Neural cell (in vitro differentiated cells): ENCODE measurements around the gene C1QC. TPM values are rescaled to one million over a fixed set of nuclear protein-coding genes. Genes with fewer than 3 reads are reported as not detected.

Experiments used
- H2AFZ ChIP-seq: fragments of 200-600, 300-800 bp; sonication (generic), shearing (Covaris generic); 2 replicates; pipeline ENCODE4 v1.6.0; 2014; ENCODE audit warnings: low read depth, mild to moderate bottlenecking, antibody characterized with exemption, low read length, moderate library complexity
- H3F3A ChIP-seq: fragments of 200-600 bp; shearing (Covaris generic); 2 replicates; pipeline ENCODE4 v1.6.1; 2016; ENCODE audit warnings: mild to moderate bottlenecking, moderate library complexity, mixed read lengths, antibody characterized with exemption, low read length; ENCODE audit not compliant: insufficient read depth, poor library complexity, severe bottlenecking
- H3K27ac ChIP-seq: fragments of 200-600, 300-800 bp; sonication (generic), shearing (Covaris generic); 2 replicates; pipeline ENCODE4 v1.5.1; 2014; ENCODE audit warnings: mild to moderate bottlenecking, low read length, moderate library complexity
- H3K27me3 ChIP-seq: fragments of 300-800, 200-600 bp; sonication (generic), shearing (Covaris generic); 2 replicates; pipeline ENCODE4 v1.6.0; 2014; ENCODE audit warnings: mild to moderate bottlenecking, low read depth, low read length, moderate library complexity; ENCODE audit not compliant: insufficient read depth
- H3K36me3 ChIP-seq: fragments of 300-800, 200-600 bp; sonication (generic), shearing (Covaris generic); 2 replicates; pipeline ENCODE4 v1.5.1; 2014; ENCODE audit warnings: mild to moderate bottlenecking, antibody characterized with exemption, low read length, moderate library complexity; ENCODE audit not compliant: insufficient read depth
- H3K4me2 ChIP-seq: fragments of 300-800, 200-600 bp; sonication (generic), shearing (Covaris generic); 2 replicates; pipeline ENCODE4 v1.6.0; 2014; ENCODE audit warnings: mild to moderate bottlenecking, low read length
- H3K4me3 ChIP-seq: fragments of 300-800, 200-600 bp; sonication (generic), shearing (Covaris generic); 2 replicates; pipeline ENCODE4 v1.5.1; 2014; ENCODE audit warnings: mild to moderate bottlenecking, low read length, moderate library complexity
- H3K79me2 ChIP-seq: fragments of 200-600 bp; shearing (Covaris generic); replicated peaks from 2 replicates; pipeline ENCODE4 v1.6.0; 2014; ENCODE audit warnings: mild to moderate bottlenecking, low read length, moderate library complexity; ENCODE audit not compliant: insufficient read depth
- H3K9ac ChIP-seq: fragments of 300-800, 200-600 bp; sonication (generic), shearing (Covaris generic); 2 replicates; pipeline ENCODE4 v1.6.1; 2016; ENCODE audit warnings: mild to moderate bottlenecking, low read length, mixed read lengths
- H3K9me2 ChIP-seq: fragments of 200-600 bp; shearing (Covaris generic); 2 replicates; pipeline ENCODE4 v1.6.1; 2016; ENCODE audit warnings: mild to moderate bottlenecking, low read length, mixed read lengths; ENCODE audit not compliant: insufficient read depth
- H3K9me3 ChIP-seq: fragments of 200-600, 300-800 bp; sonication (generic), shearing (Covaris generic); 2 replicates; pipeline ENCODE4 v1.6.1; 2016; ENCODE audit warnings: mild to moderate bottlenecking, mixed run types, low read length, moderate library complexity, mixed read lengths
- H4K20me1 ChIP-seq: fragments of 200-600 bp; shearing (Covaris generic); 2 replicates; pipeline ENCODE4 v1.6.1; 2016; ENCODE audit warnings: mild to moderate bottlenecking, mixed run types; ENCODE audit not compliant: insufficient read depth
- CTCF ChIP-seq: fragments of 450-650 bp; IDR thresholded peaks from 2 replicates; pipeline ENCODE4 v1.5.1; 2014; ENCODE audit warnings: antibody characterized with exemption, mild to moderate bottlenecking, moderate library complexity; ENCODE audit not compliant: poor library complexity, severe bottlenecking
- EP300 ChIP-seq: fragments of 450-650 bp; conservative IDR thresholded peaks from 2 replicates; pipeline ENCODE4 v1.6.1; 2014; ENCODE audit warnings: antibody characterized with exemption, mild to moderate bottlenecking, moderate library complexity; ENCODE audit not compliant: poor library complexity, severe bottlenecking
- EZH2 ChIP-seq: fragments of 200-600, 300-800 bp; shearing (Covaris generic), sonication (generic); IDR thresholded peaks from 2 replicates; pipeline ENCODE4 v1.6.1; 2014; ENCODE audit warnings: antibody characterized with exemption, low read length, borderline replicate concordance, mild to moderate bottlenecking; ENCODE audit not compliant: insufficient read depth, poor library complexity, severe bottlenecking
- MXI1 ChIP-seq: fragments of 450-650 bp; conservative IDR thresholded peaks from 2 replicates; pipeline ENCODE4 v1.6.1; 2014; ENCODE audit warnings: antibody characterized with exemption, mild to moderate bottlenecking; ENCODE audit not compliant: poor library complexity, severe bottlenecking
- POLR2AphosphoS5 ChIP-seq: IDR thresholded peaks from 2 replicates; pipeline ENCODE4 v1.6.1; 2012
- RAD21 ChIP-seq: fragments of 450-650 bp; conservative IDR thresholded peaks from 2 replicates; pipeline ENCODE4 v1.6.1; 2014; ENCODE audit warnings: antibody characterized with exemption, mild to moderate bottlenecking, moderate library complexity
- REST ChIP-seq: IDR thresholded peaks from 2 replicates; pipeline ENCODE4 v1.6.1; 2012; ENCODE audit warnings: borderline replicate concordance
- SMC3 ChIP-seq: fragments of 450-650 bp; conservative IDR thresholded peaks from 2 replicates; pipeline ENCODE4 v1.6.1; 2014; ENCODE audit warnings: antibody characterized with exemption, mild to moderate bottlenecking, moderate library complexity; ENCODE audit not compliant: poor library complexity
- TAF1 ChIP-seq: IDR thresholded peaks from 2 replicates; pipeline ENCODE4 v1.6.1; 2012; ENCODE audit warnings: low read depth
- polyA plus RNA-seq: library from polyadenylated mRNA; depleted of rRNA; stranded (reverse); fragments of >200 nt; gene quantifications from 2 replicates; pipeline ENCODE4 v1.2.3, GENCODE V29; 2014

Gene C1QC
- polyA plus RNA-seq, 1 donor from 2014 or later = not detected

- H4K20me1 ChIP-seq = no peaks in the 10 kb centered on the region
- no peak overlapping the region for H3K4me3 ChIP-seq
- no peaks in the 10 kb centered on the region for H3F3A ChIP-seq
- H3K27ac ChIP-seq = no peak overlapping the region
- no peaks in the 10 kb centered on the region for H3K79me2 ChIP-seq
- no peaks in the 10 kb centered on the region for H3K36me3 ChIP-seq
- H3K9me3 ChIP-seq = no peaks in the 10 kb centered on the region
- no peaks in the 10 kb centered on the region for H3K9me2 ChIP-seq
- H2AFZ ChIP-seq = no peak overlapping the region
- no peak for TF ChIP-seq EZH2
- no peak for TF ChIP-seq REST
- no peak for TF ChIP-seq CTCF
- TF ChIP-seq TAF1 = no peak
- no peak for TF ChIP-seq POLR2AphosphoS5
- no peak for TF ChIP-seq MXI1
- TF ChIP-seq EP300 = no peak
- TF ChIP-seq SMC3 = no peak
- no peak for TF ChIP-seq RAD21
- H3K4me2 ChIP-seq = no peak overlapping the region
- no peak overlapping the region for H3K9ac ChIP-seq
- no peaks in the 10 kb centered on the region for H3K27me3 ChIP-seq
Observed at GRCh38 chr1:22677931-22678896, 34.8 kb downstream of the C1QC start.

DNA sequence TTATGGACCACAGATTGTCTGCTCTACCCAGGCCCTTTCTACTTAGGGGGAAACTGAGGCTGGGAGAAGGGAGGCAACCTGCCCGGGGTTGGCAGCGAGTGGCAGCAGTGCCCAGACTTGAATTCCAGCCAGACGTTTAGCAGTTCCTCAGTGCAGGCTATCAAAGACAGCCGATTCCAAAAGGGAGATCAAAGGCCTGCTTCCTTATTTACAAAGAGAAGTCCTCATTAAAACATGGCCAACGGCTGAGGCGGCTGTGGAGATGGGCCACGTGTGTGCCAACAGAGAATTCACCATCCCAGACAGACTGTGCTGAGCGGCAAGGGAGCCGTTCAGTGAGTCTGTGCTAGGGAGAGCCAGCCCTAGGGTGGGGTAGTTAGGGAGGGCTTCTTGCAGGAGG, 37.3 kb downstream of the C1QC start:
- TF ChIP-seq MXI1 = no peak
- TF ChIP-seq CTCF = no peak
- no peak for TF ChIP-seq SMC3
- no peak for TF ChIP-seq POLR2AphosphoS5
- Histone ChIP-seq H3K9ac (no peak overlapping the region), H3K4me3 (no peak overlapping the region), H4K20me1 (no peaks in the 10 kb centered on the region), H3K36me3 (no peaks in the 10 kb centered on the region), H3K4me2 (no peak overlapping the region), H3F3A (no peaks in the 10 kb centered on the region), H3K79me2 (no peaks in the 10 kb centered on the region), H3K27me3 (no peaks in the 10 kb centered on the region), H3K9me3 (no peaks in the 10 kb centered on the region), H3K27ac (no peak overlapping the region), H3K9me2 (no peaks in the 10 kb centered on the region), H2AFZ (no peak overlapping the region)
